Measurements from ENCODE around the gene BRD7. TPM values are rescaled to one million over a fixed set of nuclear protein-coding genes. Genes with fewer than 3 reads are reported as not detected.

BRD7 gene
- total and polyA plus RNA-seq, 3 donors from 2014 or later: 79.2 to 110 (median 96.0) TPM

DNA sequence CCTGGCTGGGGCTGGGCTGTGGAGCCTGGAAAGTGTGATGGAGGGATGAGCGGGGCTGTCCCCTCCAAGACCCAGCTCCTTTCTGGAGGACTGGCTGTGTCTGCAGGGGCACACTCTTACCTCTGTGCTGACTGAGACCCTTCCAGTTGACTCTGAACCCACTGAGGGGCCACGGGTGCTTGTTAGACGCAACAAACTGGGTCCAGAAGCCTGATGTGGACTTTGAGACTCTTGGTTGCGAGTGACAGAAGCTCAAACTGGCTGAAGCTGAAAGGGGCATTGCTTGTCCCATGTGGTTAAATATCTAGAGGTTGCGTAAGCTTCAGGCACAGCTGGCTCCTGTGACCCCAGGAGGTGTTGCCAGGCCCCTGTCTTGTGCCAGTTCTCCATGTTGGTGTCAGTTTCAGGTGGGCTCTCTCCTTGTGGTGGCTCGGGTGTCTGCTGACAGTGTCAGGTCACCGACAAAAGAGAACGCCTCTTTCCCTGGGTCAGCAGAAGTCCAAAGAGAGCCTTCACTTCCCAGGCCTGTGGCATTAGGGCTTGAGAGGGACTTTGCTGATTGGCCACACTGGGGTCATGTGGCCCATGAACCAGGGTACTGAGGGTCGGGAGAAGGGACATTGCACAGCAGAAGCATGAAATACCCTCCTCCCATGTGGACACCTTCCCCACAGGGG lies 85.7 kb downstream of the BRD7 start:
- WGBS, 2 donors: 87 to 89% methylated on average over 8 to 9 of the region's 9 CpGs
- DNase-seq: no peak
- Histone ChIP-seq H3K4me1 (no peaks in the 10 kb centered on the region), H3K4me3 (no peak overlapping the region), H3K36me3 (ENCODE audit: low read depth, missing control alignments) (no peaks in the 10 kb centered on the region), H3K27me3 (no peaks in the 10 kb centered on the region), H3K27ac (no peak overlapping the region), H3K9me3 (no peaks in the 10 kb centered on the region)
- TF ChIP-seq, protein P1, sequence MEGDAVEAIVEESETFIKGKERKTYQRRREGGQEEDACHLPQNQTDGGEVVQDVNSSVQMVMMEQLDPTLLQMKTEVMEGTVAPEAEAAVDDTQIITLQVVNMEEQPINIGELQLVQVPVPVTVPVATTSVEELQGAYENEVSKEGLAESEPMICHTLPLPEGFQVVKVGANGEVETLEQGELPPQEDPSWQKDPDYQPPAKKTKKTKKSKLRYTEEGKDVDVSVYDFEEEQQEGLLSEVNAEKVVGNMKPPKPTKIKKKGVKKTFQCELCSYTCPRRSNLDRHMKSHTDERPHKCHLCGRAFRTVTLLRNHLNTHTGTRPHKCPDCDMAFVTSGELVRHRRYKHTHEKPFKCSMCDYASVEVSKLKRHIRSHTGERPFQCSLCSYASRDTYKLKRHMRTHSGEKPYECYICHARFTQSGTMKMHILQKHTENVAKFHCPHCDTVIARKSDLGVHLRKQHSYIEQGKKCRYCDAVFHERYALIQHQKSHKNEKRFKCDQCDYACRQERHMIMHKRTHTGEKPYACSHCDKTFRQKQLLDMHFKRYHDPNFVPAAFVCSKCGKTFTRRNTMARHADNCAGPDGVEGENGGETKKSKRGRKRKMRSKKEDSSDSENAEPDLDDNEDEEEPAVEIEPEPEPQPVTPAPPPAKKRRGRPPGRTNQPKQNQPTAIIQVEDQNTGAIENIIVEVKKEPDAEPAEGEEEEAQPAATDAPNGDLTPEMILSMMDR (IDR thresholded peaks at IDR 0.05): no peak
- TF ChIP-seq POLR2A (IDR thresholded peaks at IDR 0.05): no peak
- intact Hi-C loops (cut with DNase I; ENCODE audit: low total_unique reads): no loop called here

DNA sequence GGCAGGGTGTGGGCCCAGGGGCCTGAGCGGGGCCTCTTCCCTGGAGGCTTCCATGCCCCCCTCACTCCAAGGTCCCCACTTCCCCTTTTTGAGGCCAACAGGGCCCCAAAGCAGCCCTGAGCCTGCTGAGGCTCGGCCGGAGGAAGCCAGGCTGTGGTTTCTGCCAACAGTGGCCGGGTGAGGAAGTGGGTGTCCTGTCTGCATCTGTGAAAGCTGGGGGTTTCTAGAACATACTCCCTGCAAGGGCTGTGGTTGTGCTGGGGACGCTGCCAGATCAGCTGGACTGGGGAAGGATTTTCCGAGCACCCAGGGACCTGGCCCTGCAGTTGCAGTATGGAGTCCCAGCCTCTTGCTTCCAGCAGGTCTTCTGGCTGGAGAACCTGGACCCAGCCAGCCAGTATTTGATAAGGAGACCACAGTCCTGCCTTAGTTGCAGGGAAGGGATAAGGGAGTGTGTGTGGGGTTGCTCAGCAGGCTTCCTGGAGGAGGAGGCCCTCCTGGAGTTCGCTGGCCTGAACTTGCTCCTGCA lies 86.7 kb downstream of the BRD7 start:
- Histone ChIP-seq H3K27me3 (no peaks in the 10 kb centered on the region), H3K27ac (peak overlapping the region; percentile 44 to 71), H3K36me3 (ENCODE audit: low read depth, missing control alignments) (no peaks in the 10 kb centered on the region), H3K4me3 (no peak overlapping the region), H3K4me1 (no peaks in the 10 kb centered on the region), H3K9me3 (no peaks in the 10 kb centered on the region)
- intact Hi-C loops (cut with DNase I; ENCODE audit: low total_unique reads): no loop called here
- WGBS, 2 donors: 43 to 100% methylated on average over 1 to 7 of the region's 7 CpGs
- TF ChIP-seq, protein P1 (IDR thresholded peaks at IDR 0.05): no peak
- TF ChIP-seq POLR2A (IDR thresholded peaks at IDR 0.05): no peak
- peak; percentile 58 for DNase-seq

DNA sequence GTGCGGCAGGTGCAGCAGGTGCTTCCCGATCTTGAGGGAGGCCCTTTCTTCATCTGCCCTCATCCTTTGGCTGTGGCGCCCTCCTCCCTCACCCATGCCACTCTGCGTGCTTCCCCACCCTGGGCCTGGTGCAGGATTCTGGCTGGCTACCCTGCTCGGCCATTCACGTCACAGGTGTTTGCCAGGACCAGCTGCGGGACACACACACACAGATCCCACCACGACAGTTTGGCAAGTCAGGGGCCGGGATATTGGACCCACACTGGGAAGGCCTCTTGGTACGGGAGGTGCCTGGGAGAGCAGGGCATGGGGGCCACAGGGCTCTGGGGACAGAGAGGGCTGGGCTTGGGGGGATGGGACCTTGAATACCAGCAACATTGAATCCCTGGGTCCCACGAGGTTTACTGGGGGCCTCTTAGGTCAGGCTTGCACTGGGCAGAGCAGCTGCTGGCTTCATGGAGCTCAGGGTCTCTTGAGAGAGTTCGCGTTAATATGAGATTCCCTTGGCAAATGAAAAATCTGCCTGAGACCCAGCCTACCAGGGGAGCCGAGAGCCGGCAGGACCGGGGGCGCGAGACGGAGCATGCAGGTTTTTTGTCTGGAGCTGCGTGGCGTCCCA lies 87.3 kb downstream of the BRD7 start:
- Histone ChIP-seq H3K4me3 (no peak overlapping the region), H3K27ac (peak overlapping the region; percentile 44 to 71), H3K27me3 (no peaks in the 10 kb centered on the region), H3K36me3 (ENCODE audit: low read depth, missing control alignments) (no peaks in the 10 kb centered on the region), H3K4me1 (no peaks in the 10 kb centered on the region), H3K9me3 (no peaks in the 10 kb centered on the region)
- intact Hi-C loops (cut with DNase I; ENCODE audit: low total_unique reads): no loop called here
- TF ChIP-seq POLR2A (IDR thresholded peaks at IDR 0.05): no peak
- TF ChIP-seq, protein P1 (IDR thresholded peaks at IDR 0.05): no peak
- DNase-seq: no peak
- 64 to 76% methylated on average over 6 to 21 of the region's 21 CpGs for WGBS, 2 donors

DNA sequence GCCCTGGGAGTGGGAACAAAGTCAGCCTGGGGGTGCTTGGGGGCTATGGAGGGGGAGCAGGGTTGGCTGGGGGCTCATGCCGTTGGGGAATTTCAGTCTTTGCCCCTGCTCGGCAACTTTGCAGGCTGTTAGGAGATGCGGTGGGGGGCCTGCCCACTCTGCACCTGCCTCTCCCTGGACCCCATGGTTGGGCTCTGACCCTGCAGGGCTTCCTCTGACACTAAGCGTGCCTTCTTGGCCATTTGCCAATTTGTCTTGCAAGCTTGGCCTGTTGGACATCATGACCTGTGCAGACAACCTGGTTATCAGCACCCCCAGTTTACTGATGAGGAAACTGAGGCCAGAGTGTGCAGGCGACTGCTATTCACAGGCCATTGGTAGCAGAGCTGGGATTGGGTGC lies 87.9 kb downstream of the BRD7 start:
- no peaks in the 10 kb centered on the region for H3K4me1 ChIP-seq
- no peak for TF ChIP-seq POLR2A (IDR thresholded peaks at IDR 0.05)
- TF ChIP-seq, protein P1 (IDR thresholded peaks at IDR 0.05): no peak
- H3K27ac ChIP-seq: no peak overlapping the region
- DNase-seq: no peak
- H3K4me3 ChIP-seq: no peak overlapping the region
- 94 to 95% methylated on average over 4 to 5 of the region's 5 CpGs for WGBS, 2 donors
- H3K36me3 ChIP-seq (ENCODE audit: low read depth, missing control alignments): no peaks in the 10 kb centered on the region
- no peaks in the 10 kb centered on the region for H3K27me3 ChIP-seq
- intact Hi-C loops (cut with DNase I; ENCODE audit: low total_unique reads): no loop called here
- no peaks in the 10 kb centered on the region for H3K9me3 ChIP-seq

Measured in testis (tissue), 3 donors.